ENCODE measurements around the gene GNG10. TPM values are rescaled to one million over a fixed set of nuclear protein-coding genes. Genes with fewer than 3 reads are reported as not detected.
"Not testable (repeated sequence)": the region's sequence is repeated elsewhere in the genome, so short reads cannot be mapped to it uniquely, and the experiment has no call there.

Gene GNG10
- 33.9 and 34.3 TPM in 2 replicates for total RNA-seq

- intact Hi-C loops (cut with micrococcal nuclease): loop anchor here (1.0 to 10.0 kb wide), 9 partner anchors 236 to 1614 kb away; partner anchors contain the start of genes CDC26, HSDL2, INIP and PRPF4
Measured at GRCh38 chr9:111661150-111661801, at the start of gene GNG10. Gene GNG10, plus strand, starts transcription at chr9:111661605. Its CDS starts 30 bp downstream, at chr9:111661635.

- intact Hi-C loops (cut with micrococcal nuclease): no loop called here
Measured at GRCh38 chr9:111613436-111614040, 47.9 kb upstream of the GNG10 start.

GRCh38 chr9:111615928-111616327 lies 45.5 kb upstream of the GNG10 start:
- intact Hi-C loops (cut with micrococcal nuclease): no loop called here

- intact Hi-C loops (cut with micrococcal nuclease): not testable (repeated sequence)
Measured at GRCh38 chr9:111617349-111617748, 44.1 kb upstream of the GNG10 start.

GRCh38 chr9:111621895-111622480 lies 39.4 kb upstream of the GNG10 start:
- intact Hi-C loops (cut with micrococcal nuclease): loop anchor here (1.0 kb wide), 1 partner anchor 24 kb away; no protein-coding TSS in a partner anchor

- intact Hi-C loops (cut with micrococcal nuclease): loop anchor here (1.0 kb wide), 1 partner anchor 24 kb away; no protein-coding TSS in a partner anchor
Measured at GRCh38 chr9:111622626-111623025, 38.8 kb upstream of the GNG10 start.

GRCh38 chr9:111627260-111627963 lies 34.0 kb upstream of the GNG10 start:
- intact Hi-C loops (cut with micrococcal nuclease): no loop called here

GRCh38 chr9:111628411-111628810 lies 33.0 kb upstream of the GNG10 start:
- intact Hi-C loops (cut with micrococcal nuclease): no loop called here

GRCh38 chr9:111630182-111630963 lies 31.0 kb upstream of the GNG10 start:
- intact Hi-C loops (cut with micrococcal nuclease): loop anchor here (2.0 to 10.0 kb wide), 5 partner anchors 266 to 1592 kb away; partner anchors contain the start of genes FKBP15, SLC31A1, SLC31A2 and TXN

- intact Hi-C loops (cut with micrococcal nuclease): loop anchor here (1.0 to 10.0 kb wide), 15 partner anchors 31 to 1644 kb away; partner anchors contain the start of genes CDC26, ECPAS, FKBP15 and PRPF4
Measured at GRCh38 chr9:111630964-111631213, 30.5 kb upstream of the GNG10 start.

GRCh38 chr9:111631214-111631971 lies 30.0 kb upstream of the GNG10 start, which contains the start of gene DNAJC25:
Gene DNAJC25, plus strand, starts transcription at chr9:111631334. Its CDS starts 74 bp downstream, at chr9:111631408.
- intact Hi-C loops (cut with micrococcal nuclease): loop anchor here (1.0 to 10.0 kb wide), 15 partner anchors 31 to 1644 kb away; partner anchors contain the start of genes CDC26, ECPAS, FKBP15 and PRPF4

- intact Hi-C loops (cut with micrococcal nuclease): loop anchor here (5.0 to 10.0 kb wide), 3 partner anchors 1487 to 1590 kb away; partner anchors contain the start of genes FKBP15, SLC31A1 and SLC31A2
Measured at GRCh38 chr9:111632060-111632459, 29.3 kb upstream of the GNG10 start.

GRCh38 chr9:111632695-111633388 lies 28.6 kb upstream of the GNG10 start:
- intact Hi-C loops (cut with micrococcal nuclease): loop anchor here (5.0 to 10.0 kb wide), 3 partner anchors 1488 to 1589 kb away; partner anchors contain the start of genes FKBP15, SLC31A1 and SLC31A2

- intact Hi-C loops (cut with micrococcal nuclease): loop anchor here (5.0 to 10.0 kb wide), 3 partner anchors 1489 to 1589 kb away; partner anchors contain the start of genes FKBP15, SLC31A1 and SLC31A2
Measured at GRCh38 chr9:111633389-111633736, 28.0 kb upstream of the GNG10 start.

GRCh38 chr9:111634860-111635259 lies 26.5 kb upstream of the GNG10 start:
- intact Hi-C loops (cut with micrococcal nuclease): loop anchor here (5.0 to 10.0 kb wide), 3 partner anchors 1490 to 1587 kb away; partner anchors contain the start of genes FKBP15, SLC31A1 and SLC31A2

GRCh38 chr9:111637421-111637950 lies 23.9 kb upstream of the GNG10 start:
- intact Hi-C loops (cut with micrococcal nuclease): loop anchor here (10.0 kb wide), 1 partner anchor 1493 kb away; no protein-coding TSS in a partner anchor

- intact Hi-C loops (cut with micrococcal nuclease): no loop called here
Measured at GRCh38 chr9:111644195-111644772, 17.1 kb upstream of the GNG10 start.

GRCh38 chr9:111645806-111646205 lies 15.6 kb upstream of the GNG10 start:
- intact Hi-C loops (cut with micrococcal nuclease): no loop called here
